ENCODE measurements around the gene MAPK8.

Gene MAPK8

DNA sequence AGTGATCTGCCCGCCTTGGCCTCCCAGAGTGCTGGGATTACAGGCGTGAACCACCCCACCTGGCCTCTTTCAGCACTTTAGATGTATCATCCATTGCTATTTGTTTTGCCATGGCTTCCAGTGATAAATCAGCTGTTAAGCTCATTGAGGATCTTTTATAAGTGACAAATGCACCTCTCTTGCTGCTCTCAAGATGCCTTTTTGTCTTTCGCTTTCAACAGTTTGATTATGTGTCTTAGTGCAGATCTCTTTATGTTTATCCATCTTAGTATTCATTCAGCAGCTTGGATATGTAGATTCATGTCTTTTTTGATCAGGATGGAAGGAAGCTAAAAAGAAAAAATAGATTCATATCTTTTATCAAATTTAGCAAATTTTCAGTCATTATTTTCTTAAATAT is 105.6 kb downstream of the MAPK8 start:
- Histone ChIP-seq H3K4me3 (replicated peaks; ENCODE audit: insufficient read depth, low read length) (no peak overlapping the region), H3K27me3 (ENCODE audit: insufficient read depth, poor library complexity, severe bottlenecking) (no peaks in the 10 kb centered on the region), H3K27ac (replicated peaks) (no peak overlapping the region)
- no peak for DNase-seq (ENCODE audit: low read depth in 1 of 2, low spot score in 1 of 2)
- TF ChIP-seq SPI1 (IDR thresholded peaks at IDR 0.05; ENCODE audit: borderline replicate concordance, low read depth) (no peak), POLR2AphosphoS5 (IDR thresholded peaks at IDR 0.05; ENCODE audit: low read depth) (no peak), REST (IDR thresholded peaks at IDR 0.05; ENCODE audit: insufficient replicate concordance, low read depth) (no peak), GABPA (IDR thresholded peaks at IDR 0.05; ENCODE audit: low read depth) (no peak)
- TF ChIP-seq, protein P1, sequence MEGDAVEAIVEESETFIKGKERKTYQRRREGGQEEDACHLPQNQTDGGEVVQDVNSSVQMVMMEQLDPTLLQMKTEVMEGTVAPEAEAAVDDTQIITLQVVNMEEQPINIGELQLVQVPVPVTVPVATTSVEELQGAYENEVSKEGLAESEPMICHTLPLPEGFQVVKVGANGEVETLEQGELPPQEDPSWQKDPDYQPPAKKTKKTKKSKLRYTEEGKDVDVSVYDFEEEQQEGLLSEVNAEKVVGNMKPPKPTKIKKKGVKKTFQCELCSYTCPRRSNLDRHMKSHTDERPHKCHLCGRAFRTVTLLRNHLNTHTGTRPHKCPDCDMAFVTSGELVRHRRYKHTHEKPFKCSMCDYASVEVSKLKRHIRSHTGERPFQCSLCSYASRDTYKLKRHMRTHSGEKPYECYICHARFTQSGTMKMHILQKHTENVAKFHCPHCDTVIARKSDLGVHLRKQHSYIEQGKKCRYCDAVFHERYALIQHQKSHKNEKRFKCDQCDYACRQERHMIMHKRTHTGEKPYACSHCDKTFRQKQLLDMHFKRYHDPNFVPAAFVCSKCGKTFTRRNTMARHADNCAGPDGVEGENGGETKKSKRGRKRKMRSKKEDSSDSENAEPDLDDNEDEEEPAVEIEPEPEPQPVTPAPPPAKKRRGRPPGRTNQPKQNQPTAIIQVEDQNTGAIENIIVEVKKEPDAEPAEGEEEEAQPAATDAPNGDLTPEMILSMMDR (IDR thresholded peaks at IDR 0.05; ENCODE audit: insufficient read depth, low read length) = no peak

DNA sequence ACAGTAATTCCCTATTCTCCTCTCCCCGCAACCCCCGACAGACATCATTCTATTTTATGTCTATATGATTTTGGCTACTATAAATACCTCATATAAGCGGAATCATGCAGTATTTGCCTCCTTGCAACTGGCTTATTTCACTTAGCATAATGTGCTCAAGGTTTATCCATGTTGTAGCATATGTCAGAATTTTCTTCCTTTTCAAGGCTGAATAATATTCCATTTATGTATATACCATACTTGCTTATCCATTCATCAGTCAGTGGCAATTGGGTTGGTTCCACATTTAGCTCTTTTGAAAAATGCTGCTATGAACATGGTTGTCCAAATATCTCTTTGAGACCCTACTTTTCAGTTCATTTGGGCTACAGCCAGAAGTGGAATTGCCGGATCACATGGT is 106.5 kb downstream of the MAPK8 start:
- Histone ChIP-seq H3K4me3 (replicated peaks; ENCODE audit: insufficient read depth, low read length) (no peak overlapping the region), H3K27ac (replicated peaks) (no peak overlapping the region), H3K27me3 (ENCODE audit: insufficient read depth, poor library complexity, severe bottlenecking) (no peaks in the 10 kb centered on the region)
- no peak for DNase-seq (ENCODE audit: low read depth in 1 of 2, low spot score in 1 of 2)
- no peak for TF ChIP-seq REST (IDR thresholded peaks at IDR 0.05; ENCODE audit: insufficient replicate concordance, low read depth)
- no peak for TF ChIP-seq POLR2AphosphoS5 (IDR thresholded peaks at IDR 0.05; ENCODE audit: low read depth)
- TF ChIP-seq, protein P1 (IDR thresholded peaks at IDR 0.05; ENCODE audit: insufficient read depth, low read length) = no peak
- no peak for TF ChIP-seq SPI1 (IDR thresholded peaks at IDR 0.05; ENCODE audit: borderline replicate concordance, low read depth)
- TF ChIP-seq GABPA (IDR thresholded peaks at IDR 0.05; ENCODE audit: low read depth) = no peak

- H3K4me3 ChIP-seq (replicated peaks; ENCODE audit: insufficient read depth, low read length) = no peak overlapping the region
- no peaks in the 10 kb centered on the region for H3K27me3 ChIP-seq (ENCODE audit: insufficient read depth, poor library complexity, severe bottlenecking)
- H3K27ac ChIP-seq (replicated peaks) = no peak overlapping the region
- no peak for TF ChIP-seq REST (IDR thresholded peaks at IDR 0.05; ENCODE audit: insufficient replicate concordance, low read depth)
- no peak for TF ChIP-seq SPI1 (IDR thresholded peaks at IDR 0.05; ENCODE audit: borderline replicate concordance, low read depth)
- TF ChIP-seq GABPA (IDR thresholded peaks at IDR 0.05; ENCODE audit: low read depth) = no peak
- TF ChIP-seq POLR2AphosphoS5 (IDR thresholded peaks at IDR 0.05; ENCODE audit: low read depth) = no peak
- TF ChIP-seq, protein P1 (IDR thresholded peaks at IDR 0.05; ENCODE audit: insufficient read depth, low read length) = no peak
- DNase-seq (ENCODE audit: low read depth in 1 of 2, low spot score in 1 of 2) = no peak
Observed at GRCh38 chr10:48414160-48414559, 107.7 kb downstream of the MAPK8 start.
